ENCODE measurements around the gene DACT1. TPM values are rescaled to one million over a fixed set of nuclear protein-coding genes. Genes with fewer than 3 reads are reported as not detected.
"Not testable (repeated sequence)": the region's sequence is repeated elsewhere in the genome, so short reads cannot be mapped to it uniquely, and the experiment has no call there.

DACT1 gene, protein sequence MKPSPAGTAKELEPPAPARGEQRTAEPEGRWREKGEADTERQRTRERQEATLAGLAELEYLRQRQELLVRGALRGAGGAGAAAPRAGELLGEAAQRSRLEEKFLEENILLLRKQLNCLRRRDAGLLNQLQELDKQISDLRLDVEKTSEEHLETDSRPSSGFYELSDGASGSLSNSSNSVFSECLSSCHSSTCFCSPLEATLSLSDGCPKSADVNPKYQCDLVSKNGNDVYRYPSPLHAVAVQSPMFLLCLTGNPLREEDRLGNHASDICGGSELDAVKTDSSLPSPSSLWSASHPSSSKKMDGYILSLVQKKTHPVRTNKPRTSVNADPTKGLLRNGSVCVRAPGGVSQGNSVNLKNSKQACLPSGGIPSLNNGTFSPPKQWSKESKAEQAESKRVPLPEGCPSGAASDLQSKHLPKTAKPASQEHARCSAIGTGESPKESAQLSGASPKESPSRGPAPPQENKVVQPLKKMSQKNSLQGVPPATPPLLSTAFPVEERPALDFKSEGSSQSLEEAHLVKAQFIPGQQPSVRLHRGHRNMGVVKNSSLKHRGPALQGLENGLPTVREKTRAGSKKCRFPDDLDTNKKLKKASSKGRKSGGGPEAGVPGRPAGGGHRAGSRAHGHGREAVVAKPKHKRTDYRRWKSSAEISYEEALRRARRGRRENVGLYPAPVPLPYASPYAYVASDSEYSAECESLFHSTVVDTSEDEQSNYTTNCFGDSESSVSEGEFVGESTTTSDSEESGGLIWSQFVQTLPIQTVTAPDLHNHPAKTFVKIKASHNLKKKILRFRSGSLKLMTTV
- not detected for total RNA-seq

GRCh38 chr14:58637391-58638230 is at the start of gene DACT1:
Gene DACT1 (plus strand): TSS chr14:58637962. CDS start chr14:58638203, 241 bp downstream.
- H3K27ac Mint-ChIP-seq, result no peak within 1 kb of the TSS
- H3K36me3 Mint-ChIP-seq, result no peaks in the 10 kb centered on the region
- no peaks in the 10 kb centered on the region for H3K9me3 Mint-ChIP-seq
- H3K4me3 Mint-ChIP-seq, result peak within 1 kb of the TSS; percentile 80
- ATAC-seq, result peak; percentile 65 to 76
- H3K4me1 Mint-ChIP-seq (ENCODE audit: low read depth in 2 of 2), result peaks cover 15 to 16% of the 10 kb centered on the region in 2 donors
- peak; percentile 58 for DNase-seq (ENCODE audit: low spot score)
- peaks cover 25 to 47% of the 10 kb centered on the region in 2 donors for H3K27me3 Mint-ChIP-seq

GRCh38 chr14:58588321-58588720 is 49.4 kb upstream of the DACT1 start:
- not testable (repeated sequence) for H3K4me1 Mint-ChIP-seq (ENCODE audit: low read depth in 2 of 2); H3K4me3 Mint-ChIP-seq; H3K9me3 Mint-ChIP-seq; H3K27ac Mint-ChIP-seq; H3K36me3 Mint-ChIP-seq; ATAC-seq; DNase-seq (ENCODE audit: low spot score)
- H3K27me3 Mint-ChIP-seq, result peaks cover 7 to 17% of the 10 kb centered on the region in 2 donors

GRCh38 chr14:58593977-58594376 is 43.8 kb upstream of the DACT1 start:
- ATAC-seq (no peak), DNase-seq (ENCODE audit: low spot score) (no peak)
- H3K27ac Mint-ChIP-seq, result no peak overlapping the region
- H3K27me3 Mint-ChIP-seq, result peaks cover 3 to 10% of the 10 kb centered on the region in 2 donors
- H3K4me3 Mint-ChIP-seq, result no peak overlapping the region
- H3K9me3 Mint-ChIP-seq, result no peaks in the 10 kb centered on the region
- no peaks in the 10 kb centered on the region for H3K36me3 Mint-ChIP-seq
- no peaks in the 10 kb centered on the region for H3K4me1 Mint-ChIP-seq (ENCODE audit: low read depth in 2 of 2)

DNA sequence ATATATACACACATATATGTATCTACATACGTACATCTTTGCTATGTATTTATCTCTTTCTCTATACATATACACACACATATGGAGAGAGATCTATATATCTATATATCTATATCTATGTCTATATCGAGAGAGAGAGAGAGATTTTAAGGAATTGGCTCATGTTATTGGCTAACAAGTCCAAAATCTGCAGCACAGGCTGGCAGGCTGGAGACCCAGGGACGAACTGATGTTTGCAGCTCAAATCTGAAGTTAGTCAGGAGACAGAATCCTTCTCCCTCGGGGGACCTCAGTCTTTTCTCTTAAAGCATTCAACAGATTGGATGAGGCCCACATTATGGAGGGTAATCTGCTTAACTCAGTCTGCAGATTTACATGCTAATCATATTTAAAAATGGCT is 40.7 kb upstream of the DACT1 start:
- no peaks in the 10 kb centered on the region for H3K27me3 Mint-ChIP-seq

DNA sequence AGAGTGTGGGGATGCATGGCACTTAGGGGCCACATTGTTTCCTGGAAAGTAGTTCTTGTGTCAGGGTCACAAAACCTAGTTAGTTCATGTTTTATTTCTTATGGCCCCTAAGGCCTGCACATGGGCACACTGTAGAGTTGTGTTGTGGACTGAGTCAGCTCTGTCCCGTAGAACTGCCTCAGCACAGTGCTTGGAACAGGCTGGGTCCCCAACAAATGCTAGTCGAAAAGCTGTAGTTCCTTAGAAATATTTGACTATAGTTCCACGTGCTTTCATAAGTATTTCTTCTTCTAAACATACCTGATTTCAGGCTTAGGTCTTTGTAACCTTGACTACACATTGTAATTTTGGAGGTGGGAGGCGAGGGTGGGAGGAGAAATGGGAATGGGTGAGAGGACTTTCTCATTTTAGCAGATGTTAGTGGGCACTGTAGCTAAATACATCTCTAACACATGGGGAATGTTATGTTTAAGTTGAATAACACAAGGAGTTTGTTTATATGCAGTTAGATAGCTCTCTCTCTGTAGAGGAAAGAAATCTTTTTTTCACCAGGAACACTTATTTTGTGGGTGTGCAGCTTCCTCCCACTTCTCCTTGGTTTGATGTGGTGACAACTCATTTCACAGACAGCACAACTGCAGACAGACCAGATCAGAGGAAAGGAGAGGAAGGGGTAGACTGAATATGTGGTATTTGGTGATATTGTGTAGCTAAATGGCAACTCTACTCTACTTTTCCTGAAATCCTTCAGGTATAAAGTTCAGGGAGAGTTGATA is 39.5 kb upstream of the DACT1 start:
- H3K36me3 Mint-ChIP-seq, result no peaks in the 10 kb centered on the region
- no peak overlapping the region for H3K4me3 Mint-ChIP-seq
- no peaks in the 10 kb centered on the region for H3K9me3 Mint-ChIP-seq
- no peak overlapping the region for H3K27ac Mint-ChIP-seq
- DNase-seq (ENCODE audit: low spot score) (no peak), ATAC-seq (no peak)
- H3K4me1 Mint-ChIP-seq (ENCODE audit: low read depth in 2 of 2), result no peaks in the 10 kb centered on the region
- no peaks in the 10 kb centered on the region for H3K27me3 Mint-ChIP-seq

More for the DNA sequence above, 40.7 kb upstream of the DACT1 start:
- ATAC-seq (no peak), DNase-seq (ENCODE audit: low spot score) (no peak)
- no peak overlapping the region for H3K4me3 Mint-ChIP-seq
- H3K4me1 Mint-ChIP-seq (ENCODE audit: low read depth in 2 of 2), result no peaks in the 10 kb centered on the region
- H3K36me3 Mint-ChIP-seq, result no peaks in the 10 kb centered on the region
- H3K9me3 Mint-ChIP-seq, result no peaks in the 10 kb centered on the region
- H3K27ac Mint-ChIP-seq, result no peak overlapping the region

DNA sequence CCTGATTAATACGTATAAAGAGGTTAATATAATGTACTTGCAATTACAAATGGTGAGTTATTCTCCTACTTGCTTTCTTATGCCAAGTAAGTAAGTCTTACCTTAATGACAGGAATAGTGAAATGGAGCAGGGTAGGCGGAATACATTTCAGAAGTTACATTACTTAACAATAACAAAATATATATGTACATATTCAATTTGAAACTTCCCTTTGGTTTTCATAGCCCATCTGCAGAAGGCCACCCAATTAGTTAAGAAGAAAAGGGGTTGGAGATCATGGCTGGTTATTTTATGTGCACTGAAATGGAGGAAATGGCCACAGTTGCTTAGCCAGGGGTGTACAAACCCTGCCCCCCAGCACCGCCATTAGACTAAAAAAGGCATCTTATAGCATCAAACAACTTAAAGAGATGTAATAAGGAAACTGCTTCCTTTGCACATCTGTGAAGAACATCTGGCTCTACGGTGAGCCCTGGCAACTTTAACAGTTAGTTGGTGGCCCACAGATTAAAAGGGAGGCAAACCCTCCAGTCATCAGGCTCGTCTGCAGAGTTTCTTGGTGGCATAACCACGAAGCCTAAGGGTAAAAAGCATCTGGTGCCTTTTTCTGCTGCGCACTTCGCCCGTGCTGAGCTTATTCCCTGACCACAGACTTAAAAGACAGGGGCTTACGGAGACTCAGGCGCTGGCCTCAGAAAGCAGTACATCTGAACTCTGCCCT is 38.8 kb upstream of the DACT1 start:
- no peak for DNase-seq (ENCODE audit: low spot score)
- Mint-ChIP-seq H3K4me3 (no peak overlapping the region), H3K27ac (no peak overlapping the region)

GRCh38 chr14:58599707-58600106 is 38.1 kb upstream of the DACT1 start:
- Mint-ChIP-seq H3K9me3 (no peaks in the 10 kb centered on the region), H3K36me3 (no peaks in the 10 kb centered on the region), H3K27me3 (no peaks in the 10 kb centered on the region), H3K4me3 (no peak overlapping the region), H3K4me1 (ENCODE audit: low read depth in 2 of 2) (no peaks in the 10 kb centered on the region), H3K27ac (no peak overlapping the region)
- ATAC-seq (no peak), DNase-seq (ENCODE audit: low spot score) (no peak)

More for the DNA sequence above, 38.8 kb upstream of the DACT1 start:
- no peaks in the 10 kb centered on the region for H3K4me1 Mint-ChIP-seq (ENCODE audit: low read depth in 2 of 2)
- H3K27me3 Mint-ChIP-seq, result no peaks in the 10 kb centered on the region
- no peak for ATAC-seq
- H3K9me3 Mint-ChIP-seq, result no peaks in the 10 kb centered on the region
- H3K36me3 Mint-ChIP-seq, result no peaks in the 10 kb centered on the region

GRCh38 chr14:58605465-58605864 is 32.3 kb upstream of the DACT1 start:
- H3K9me3 Mint-ChIP-seq, result no peaks in the 10 kb centered on the region
- DNase-seq (ENCODE audit: low spot score) (no peak), ATAC-seq (no peak)
- H3K4me3 Mint-ChIP-seq, result no peak overlapping the region
- no peaks in the 10 kb centered on the region for H3K4me1 Mint-ChIP-seq (ENCODE audit: low read depth in 2 of 2)
- H3K27ac Mint-ChIP-seq, result no peak overlapping the region
- H3K27me3 Mint-ChIP-seq, result peaks cover 3 to 15% of the 10 kb centered on the region in 2 donors
- no peaks in the 10 kb centered on the region for H3K36me3 Mint-ChIP-seq

DNA sequence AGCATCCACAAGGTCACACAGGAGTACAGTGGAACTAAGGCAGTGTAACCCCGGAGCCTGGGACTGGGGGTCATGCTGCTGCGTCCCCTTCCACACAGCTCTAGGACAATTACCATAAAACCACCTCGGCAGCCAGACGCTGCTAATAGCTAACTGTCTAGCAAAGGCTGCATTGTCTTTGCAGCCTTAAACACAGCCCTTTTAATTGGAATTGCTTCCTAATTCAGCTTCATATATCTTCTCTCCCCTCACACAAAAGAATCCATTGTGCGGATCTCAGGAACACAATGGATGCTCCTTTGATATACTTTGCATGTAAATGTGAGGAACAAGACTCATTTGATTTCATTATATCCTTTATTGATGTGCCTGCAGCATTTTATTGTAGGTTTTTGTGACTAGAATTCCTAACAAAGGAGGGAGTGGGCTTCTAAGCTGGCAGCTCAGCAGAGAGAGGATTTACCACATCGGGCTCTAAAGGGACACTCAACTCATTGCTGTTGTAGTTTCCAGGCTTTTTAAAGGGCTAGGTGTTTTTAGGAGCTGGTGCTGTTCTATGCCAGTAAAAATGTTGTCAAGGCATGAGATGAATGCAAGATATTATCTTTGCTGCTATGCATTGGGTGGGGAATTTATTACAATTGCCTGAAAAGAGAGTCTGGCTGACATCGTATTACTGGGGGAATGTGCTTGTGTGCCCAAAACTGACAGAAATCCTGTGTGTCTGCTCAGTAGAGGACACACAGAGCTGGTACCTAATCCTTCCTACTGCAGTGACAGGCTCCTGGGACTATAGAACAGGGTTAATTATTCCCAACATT is 30.4 kb upstream of the DACT1 start:
- H3K27me3 Mint-ChIP-seq, result peaks cover 3 to 15% of the 10 kb centered on the region in 2 donors
- H3K36me3 Mint-ChIP-seq, result no peaks in the 10 kb centered on the region
- no peak overlapping the region for H3K4me3 Mint-ChIP-seq
- H3K4me1 Mint-ChIP-seq (ENCODE audit: low read depth in 2 of 2), result no peaks in the 10 kb centered on the region
- no peak for DNase-seq (ENCODE audit: low spot score)
- no peaks in the 10 kb centered on the region for H3K9me3 Mint-ChIP-seq
- no peak for ATAC-seq
- H3K27ac Mint-ChIP-seq, result no peak overlapping the region

GRCh38 chr14:58607952-58608317 is 29.8 kb upstream of the DACT1 start:
- Mint-ChIP-seq H3K4me1 (ENCODE audit: low read depth in 2 of 2) (no peaks in the 10 kb centered on the region), H3K4me3 (no peak overlapping the region), H3K36me3 (no peaks in the 10 kb centered on the region), H3K27me3 (peaks cover 3 to 15% of the 10 kb centered on the region in 2 donors), H3K27ac (no peak overlapping the region), H3K9me3 (no peaks in the 10 kb centered on the region)
- ATAC-seq, result no peak
- no peak for DNase-seq (ENCODE audit: low spot score)

DNA sequence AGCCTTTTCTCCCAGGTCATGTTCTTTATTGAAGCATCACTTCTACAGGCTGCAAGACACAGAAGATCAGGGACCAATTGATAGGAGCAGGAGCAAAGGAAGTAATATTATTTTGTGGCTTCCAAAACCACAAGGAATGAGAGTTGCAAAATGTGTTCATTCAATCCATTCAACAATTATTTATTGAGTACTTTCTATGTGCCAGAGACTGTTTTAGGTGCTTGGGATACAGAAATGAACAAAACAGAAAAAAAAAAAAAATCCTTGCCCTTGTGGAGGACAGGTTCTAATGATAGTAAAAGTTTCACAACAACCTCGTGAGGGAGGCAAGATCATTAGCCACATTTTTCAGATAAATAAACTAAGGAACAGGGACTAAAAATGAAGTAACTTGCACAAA is 20.1 kb upstream of the DACT1 start:
- H3K9me3 Mint-ChIP-seq, result no peaks in the 10 kb centered on the region
- no peaks in the 10 kb centered on the region for H3K36me3 Mint-ChIP-seq
- DNase-seq (ENCODE audit: low spot score), result no peak
- H3K4me1 Mint-ChIP-seq (ENCODE audit: low read depth in 2 of 2), result no peaks in the 10 kb centered on the region
- H3K4me3 Mint-ChIP-seq, result no peak overlapping the region
- no peak for ATAC-seq
- no peak overlapping the region for H3K27ac Mint-ChIP-seq
- peaks cover 0 to 4% of the 10 kb centered on the region in 2 donors for H3K27me3 Mint-ChIP-seq

GRCh38 chr14:58620011-58620410 is 17.8 kb upstream of the DACT1 start:
- ATAC-seq (no peak), DNase-seq (ENCODE audit: low spot score) (no peak)
- H3K4me3 Mint-ChIP-seq, result no peak overlapping the region
- H3K9me3 Mint-ChIP-seq, result no peaks in the 10 kb centered on the region
- H3K36me3 Mint-ChIP-seq, result no peaks in the 10 kb centered on the region
- H3K4me1 Mint-ChIP-seq (ENCODE audit: low read depth in 2 of 2), result no peaks in the 10 kb centered on the region
- no peaks in the 10 kb centered on the region for H3K27me3 Mint-ChIP-seq
- H3K27ac Mint-ChIP-seq, result no peak overlapping the region
